ENCODE measurements around the gene GABRP. TPM values are rescaled to one million over a fixed set of nuclear protein-coding genes. Genes with fewer than 3 reads are reported as not detected.

The GABRP gene
- total and polyA plus RNA-seq, 2 experiments from 2014 or later = 3.6 to 6.3 TPM

- no peaks in the 10 kb centered on the region for H4K20me1 ChIP-seq (replicated peaks; ENCODE audit: insufficient read depth)
- peaks cover 23% of the 10 kb centered on the region for H3K4me1 Mint-ChIP-seq
- DNase-seq (ENCODE audit: low spot score) (no peak), ATAC-seq (no peak)
- no peak overlapping the region for H3K4me2 ChIP-seq
- H3K36me3 ChIP-seq (ENCODE audit: insufficient read depth) = no peaks in the 10 kb centered on the region; the same call in 1 of the 2 replicates
- H3K27me3 Mint-ChIP-seq (ENCODE audit: insufficient read depth, low read depth, poor library complexity) = peaks cover 10% of the 10 kb centered on the region
- H2AFZ ChIP-seq = no peak overlapping the region; the same call in 1 of the 2 replicates
- TF ChIP-seq ZNF331 (CRISPR knock-in tag; IDR thresholded peaks at IDR 0.05; ENCODE audit: low read depth) = no peak
- TF ChIP-seq JUNB (IDR thresholded peaks at IDR 0.05; ENCODE audit: unreplicated experiment) = no peak
- H3F3A ChIP-seq (replicated peaks; ENCODE audit: low read depth) = no peaks in the 10 kb centered on the region
- no peak overlapping the region for H3K27ac Mint-ChIP-seq
- no peaks in the 10 kb centered on the region for H3K79me2 ChIP-seq (replicated peaks; ENCODE audit: insufficient read depth)
- H3K27ac ChIP-seq (ENCODE audit: low read depth) = no peak overlapping the region
- 0 out of 2 replicates have a peak, but pooled peaks cover 3% of the 10 kb centered on the region for H3K4me1 ChIP-seq (ENCODE audit: insufficient read depth)
- no peak overlapping the region for H3K4me3 Mint-ChIP-seq
- peaks cover 15% of the 10 kb centered on the region; the same call in 1 of the 2 replicates for H3K9me2 ChIP-seq (ENCODE audit: insufficient read depth)
- no peaks in the 10 kb centered on the region for H3K9me3 Mint-ChIP-seq
- no peaks in the 10 kb centered on the region; the same call in 1 of the 2 replicates for H3K27me3 ChIP-seq (ENCODE audit: insufficient read depth)
- H3K4me3 ChIP-seq = no peak overlapping the region
- H3K36me3 Mint-ChIP-seq (ENCODE audit: low read depth) = no peaks in the 10 kb centered on the region; the same call in 2 of the 3 replicates
Observed at GRCh38 chr5:170785416-170785815, 1.9 kb downstream of the GABRP start.

GRCh38 chr5:170787216-170787615, 3.7 kb downstream of the GABRP start:
- Histone ChIP-seq H3K4me1 (ENCODE audit: insufficient read depth) (0 out of 2 replicates have a peak, but pooled peaks cover 3% of the 10 kb centered on the region), H3K27me3 (ENCODE audit: insufficient read depth) (no peaks in the 10 kb centered on the region; the same call in 1 of the 2 replicates), H3K36me3 (ENCODE audit: insufficient read depth) (no peaks in the 10 kb centered on the region; the same call in 1 of the 2 replicates), H3K9me2 (ENCODE audit: insufficient read depth) (0 out of 2 replicates have a peak, but pooled peaks cover 5% of the 10 kb centered on the region), H3F3A (replicated peaks; ENCODE audit: low read depth) (no peaks in the 10 kb centered on the region), H4K20me1 (replicated peaks; ENCODE audit: insufficient read depth) (no peaks in the 10 kb centered on the region), H2AFZ (no peak overlapping the region), H3K79me2 (replicated peaks; ENCODE audit: insufficient read depth) (no peaks in the 10 kb centered on the region), H3K4me3 (no peak overlapping the region), H3K27ac (ENCODE audit: low read depth) (no peak overlapping the region), H3K4me2 (no peak overlapping the region)
- peaks cover 26% of the 10 kb centered on the region for H3K4me1 Mint-ChIP-seq
- ATAC-seq (no peak), DNase-seq (ENCODE audit: low spot score) (no peak)
- peaks cover 11% of the 10 kb centered on the region for H3K27me3 Mint-ChIP-seq (ENCODE audit: insufficient read depth, low read depth, poor library complexity)
- no peak overlapping the region for H3K4me3 Mint-ChIP-seq
- H3K36me3 Mint-ChIP-seq (ENCODE audit: low read depth) = no peaks in the 10 kb centered on the region; the same call in 2 of the 3 replicates
- no peak for TF ChIP-seq STAT1 (IDR thresholded peaks at IDR 0.05; ENCODE audit: unreplicated experiment)
- no peak for TF ChIP-seq JUNB (IDR thresholded peaks at IDR 0.05; ENCODE audit: unreplicated experiment)
- H3K9me3 Mint-ChIP-seq = no peaks in the 10 kb centered on the region
- no peak overlapping the region for H3K27ac Mint-ChIP-seq

DNA sequence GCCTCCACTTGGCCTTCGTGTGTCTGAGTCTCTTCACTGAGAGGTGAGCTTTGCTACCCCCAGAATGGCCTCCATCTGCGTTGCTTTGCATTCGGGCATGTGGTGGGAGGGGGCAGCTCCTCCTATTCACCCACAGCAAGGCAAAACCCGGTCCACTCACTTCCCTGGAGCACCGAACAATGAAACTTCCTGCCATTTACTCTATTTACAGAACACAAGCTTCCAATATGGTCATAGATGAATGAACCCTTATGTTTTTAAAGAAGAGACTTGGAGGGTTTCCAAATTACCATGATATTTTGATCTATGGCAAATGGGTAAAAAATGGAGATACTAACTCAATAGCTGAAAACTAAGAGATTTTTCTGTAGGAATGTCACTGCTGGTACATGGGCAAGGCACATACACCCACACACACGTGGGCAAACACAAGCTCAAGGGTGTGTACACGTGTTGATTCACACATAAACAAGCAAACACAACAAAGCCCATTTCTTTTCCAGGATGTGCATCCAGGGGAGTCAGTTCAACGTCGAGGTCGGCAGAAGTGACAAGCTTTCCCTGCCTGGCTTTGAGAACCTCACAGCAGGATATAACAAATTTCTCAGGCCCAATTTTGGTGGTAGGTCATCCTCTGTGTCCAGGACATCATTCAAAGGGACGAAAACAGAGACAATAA, 5.2 kb downstream of the GABRP start:
- no peaks in the 10 kb centered on the region for H3K36me3 ChIP-seq (ENCODE audit: insufficient read depth)
- no peaks in the 10 kb centered on the region for H4K20me1 ChIP-seq (replicated peaks; ENCODE audit: insufficient read depth)
- Mint-ChIP-seq H3K27me3 (ENCODE audit: insufficient read depth, low read depth, poor library complexity) (peaks cover 11% of the 10 kb centered on the region), H3K4me3 (no peak overlapping the region), H3K27ac (no peak overlapping the region), H3K9me3 (no peaks in the 10 kb centered on the region), H3K36me3 (ENCODE audit: low read depth) (no peaks in the 10 kb centered on the region; the same call in 2 of the 3 replicates), H3K4me1 (peaks cover 27% of the 10 kb centered on the region)
- H3K27ac ChIP-seq (ENCODE audit: low read depth) = no peak overlapping the region
- no peaks in the 10 kb centered on the region for H3K9me2 ChIP-seq (ENCODE audit: insufficient read depth)
- peaks cover 3% of the 10 kb centered on the region; the same call in 1 of the 2 replicates for H3K4me1 ChIP-seq (ENCODE audit: insufficient read depth)
- no peak overlapping the region for H3K4me2 ChIP-seq
- peak overlapping the region; percentile 85; the same call in 1 of the 2 replicates for H2AFZ ChIP-seq
- no peak for DNase-seq (ENCODE audit: low spot score)
- H3K79me2 ChIP-seq (replicated peaks; ENCODE audit: insufficient read depth) = no peaks in the 10 kb centered on the region
- H3F3A ChIP-seq (replicated peaks; ENCODE audit: low read depth) = no peaks in the 10 kb centered on the region
- H3K27me3 ChIP-seq (ENCODE audit: insufficient read depth) = no peaks in the 10 kb centered on the region; the same call in 1 of the 2 replicates
- ATAC-seq = no peak
- H3K4me3 ChIP-seq = no peak overlapping the region
- TF ChIP-seq ZNF331 (CRISPR knock-in tag; IDR thresholded peaks at IDR 0.05; ENCODE audit: low read depth) (no peak), CREB1 (CRISPR knock-in tag; IDR thresholded peaks at IDR 0.05; ENCODE audit: low read depth) (no peak), ZNF114 (CRISPR knock-in tag; IDR thresholded peaks at IDR 0.05) (no peak), POLR2AphosphoS5 (IDR thresholded peaks at IDR 0.05; ENCODE audit: low read depth) (no peak), STAT1 (IDR thresholded peaks at IDR 0.05; ENCODE audit: unreplicated experiment) (no peak)
- TF ChIP-seq, protein P1, sequence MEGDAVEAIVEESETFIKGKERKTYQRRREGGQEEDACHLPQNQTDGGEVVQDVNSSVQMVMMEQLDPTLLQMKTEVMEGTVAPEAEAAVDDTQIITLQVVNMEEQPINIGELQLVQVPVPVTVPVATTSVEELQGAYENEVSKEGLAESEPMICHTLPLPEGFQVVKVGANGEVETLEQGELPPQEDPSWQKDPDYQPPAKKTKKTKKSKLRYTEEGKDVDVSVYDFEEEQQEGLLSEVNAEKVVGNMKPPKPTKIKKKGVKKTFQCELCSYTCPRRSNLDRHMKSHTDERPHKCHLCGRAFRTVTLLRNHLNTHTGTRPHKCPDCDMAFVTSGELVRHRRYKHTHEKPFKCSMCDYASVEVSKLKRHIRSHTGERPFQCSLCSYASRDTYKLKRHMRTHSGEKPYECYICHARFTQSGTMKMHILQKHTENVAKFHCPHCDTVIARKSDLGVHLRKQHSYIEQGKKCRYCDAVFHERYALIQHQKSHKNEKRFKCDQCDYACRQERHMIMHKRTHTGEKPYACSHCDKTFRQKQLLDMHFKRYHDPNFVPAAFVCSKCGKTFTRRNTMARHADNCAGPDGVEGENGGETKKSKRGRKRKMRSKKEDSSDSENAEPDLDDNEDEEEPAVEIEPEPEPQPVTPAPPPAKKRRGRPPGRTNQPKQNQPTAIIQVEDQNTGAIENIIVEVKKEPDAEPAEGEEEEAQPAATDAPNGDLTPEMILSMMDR (conservative IDR thresholded peaks at IDR 0.05; ENCODE audit: low read depth in 2 of 2) = no peak
- TF ChIP-seq, protein P2, sequence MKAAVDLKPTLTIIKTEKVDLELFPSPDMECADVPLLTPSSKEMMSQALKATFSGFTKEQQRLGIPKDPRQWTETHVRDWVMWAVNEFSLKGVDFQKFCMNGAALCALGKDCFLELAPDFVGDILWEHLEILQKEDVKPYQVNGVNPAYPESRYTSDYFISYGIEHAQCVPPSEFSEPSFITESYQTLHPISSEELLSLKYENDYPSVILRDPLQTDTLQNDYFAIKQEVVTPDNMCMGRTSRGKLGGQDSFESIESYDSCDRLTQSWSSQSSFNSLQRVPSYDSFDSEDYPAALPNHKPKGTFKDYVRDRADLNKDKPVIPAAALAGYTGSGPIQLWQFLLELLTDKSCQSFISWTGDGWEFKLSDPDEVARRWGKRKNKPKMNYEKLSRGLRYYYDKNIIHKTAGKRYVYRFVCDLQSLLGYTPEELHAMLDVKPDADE (IDR thresholded peaks at IDR 0.05) = no peak

Data from GM23338 (cell line).